K562 (cell line): ENCODE measurements around the gene GPX7.

ENCODE experiments used
- ATF7 ChIP-seq: fragments of 450-650 bp; IDR thresholded peaks from 2 replicates; pipeline ENCODE4 v1.7.1; 2014; ENCODE audit warnings: mild to moderate bottlenecking, moderate library complexity
- CBFB ChIP-seq: sonication (generic); formaldehyde crosslinking; IDR thresholded peaks from 2 replicates; pipeline ENCODE4 v1.4.0; 2020; ENCODE audit warnings: mild to moderate bottlenecking, missing genetic modification reagents
- HNRNPL ChIP-seq: fragments of 200-400 bp; formaldehyde crosslinking; IDR thresholded peaks from 2 replicates; pipeline ENCODE4 v1.6.1; 2017; ENCODE audit warnings: low read depth, mild to moderate bottlenecking, low read length
- POLR2A ChIP-seq: fragments of 450-650 bp; conservative IDR thresholded peaks from 2 replicates; pipeline ENCODE4 v1.6.1; 2016
- RCOR1 ChIP-seq, 2 experiments: IDR thresholded peaks; 2 replicates each; pipeline ENCODE4 v1.6.1; 2012; ENCODE audit warnings: low read depth in 2 of 2, low read length in 2 of 2, borderline replicate concordance in 1 of 2, improper control_type of control experiment in 1 of 2
- SIRT6 ChIP-seq: IDR thresholded peaks from one replicate; pipeline ENCODE4 v1.6.1; 2012; ENCODE audit warnings: low read depth, mild to moderate bottlenecking, control low read depth, inconsistent platforms, low read length, moderate library complexity
- SMC3 ChIP-seq: conservative IDR thresholded peaks from 2 replicates; pipeline ENCODE4 v1.6.1; 2011; ENCODE audit warnings: low read depth, low read length, improper control_type of control experiment; ENCODE audit not compliant: insufficient read depth

DNA sequence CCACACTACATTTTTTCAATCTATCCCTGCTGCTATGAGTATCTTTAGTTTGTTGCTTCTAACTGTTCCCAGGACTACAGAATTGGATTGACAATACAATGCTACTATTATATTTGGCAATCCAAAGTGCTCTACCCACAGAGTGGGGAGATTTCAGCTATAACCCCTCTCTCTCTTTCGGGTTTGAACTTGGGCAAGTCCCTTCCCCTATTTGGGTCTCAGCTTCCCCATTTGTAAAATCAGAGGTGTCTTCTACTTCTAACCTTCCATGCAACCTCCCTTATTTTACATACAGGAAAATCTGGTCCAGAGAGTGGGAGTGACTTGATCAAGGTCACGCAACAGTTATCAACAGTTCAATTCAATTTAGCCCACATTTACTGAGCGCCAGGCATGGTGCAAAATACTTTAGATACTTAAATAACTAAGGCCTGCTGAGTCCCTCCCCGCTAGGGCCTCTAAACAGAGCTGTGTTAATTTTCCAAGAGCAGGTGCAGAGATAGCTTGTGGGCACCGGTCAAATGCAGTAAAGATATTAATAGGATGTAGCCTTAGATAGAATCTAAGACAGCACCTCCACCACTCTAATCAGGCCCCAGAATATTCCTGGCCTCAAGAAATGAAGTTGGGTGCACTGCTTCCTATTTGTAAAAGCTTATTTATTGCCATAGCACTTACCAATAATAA, 9.4 kb upstream of the GPX7 start:
- no peak for TF ChIP-seq HNRNPL
- TF ChIP-seq SMC3, result no peak
- no peak for TF ChIP-seq CBFB
- TF ChIP-seq ATF7, result no peak
- TF ChIP-seq POLR2A, result no peak
- TF ChIP-seq RCOR1 (IDR thresholded peaks at IDR 0.05; ENCODE audit: borderline replicate concordance in 1 of 2, low read depth in 2 of 2, low read length in 2 of 2), result no peak
- TF ChIP-seq SIRT6, result no peak
